Thoracic aorta (tissue), 2 donors: ENCODE data around the gene MITF. TPM values are rescaled to one million over a fixed set of nuclear protein-coding genes. Genes with fewer than 3 reads are reported as not detected.

Experiments
- ATAC-seq: fragments of 150-250 bp; one replicate; pipeline ENCODE4 v1.8.0; 2017; ENCODE audit warnings: low read depth; ENCODE audit not compliant: insufficient number of reproducible peaks, low FRiP score
- DNase-seq: peaks from one replicate; pipeline ENCODE4 v3.0.0-alpha.2; 2020; ENCODE audit warnings: low spot score
- H3K27ac ChIP-seq, 2 donors: fragments of 200-600 bp; sonication (generic); 1 replicate in 1 of 2; 2 replicates in 1 of 2; pipeline ENCODE4 v1.5.1; 2016; ENCODE audit warnings: mild to moderate bottlenecking in 2 of 2, moderate library complexity in 2 of 2
- H3K27me3 ChIP-seq: fragments of 200-600 bp; sonication (generic); replicated peaks from 2 replicates; pipeline ENCODE4 v1.6.0; 2016; ENCODE audit warnings: mild to moderate bottlenecking; ENCODE audit not compliant: insufficient read depth
- H3K36me3 ChIP-seq: fragments of 200-600 bp; sonication (generic); one replicate; pipeline ENCODE4 v1.5.1; 2016
- H3K4me1 ChIP-seq, 2 donors: fragments of 200-600 bp; sonication (generic); 1 replicate in 1 of 2; 2 replicates in 1 of 2; pipeline versions ENCODE4 v1.5.1 to v1.6.0; 2016; ENCODE audit warnings: low read depth in 2 of 2, mild to moderate bottlenecking in 1 of 2; ENCODE audit not compliant: control insufficient read depth in 1 of 2
- H3K4me3 ChIP-seq: fragments of 200-600 bp; sonication (generic); 2 replicates; pipeline ENCODE4 v1.5.1; 2016; ENCODE audit warnings: mild to moderate bottlenecking
- H3K9me3 ChIP-seq: fragments of 200-600 bp; sonication (generic); 2 replicates; pipeline ENCODE4 v1.5.1; 2016
- total RNA-seq, 2 donors: library from RNA; depleted of rRNA; stranded (reverse); fragments of >200 nt; gene quantifications; one replicate each; pipeline versions ENCODE4 v1.1.0 to v1.2.3, GENCODE V29; 2016
- TF ChIP-seq, protein P1 (sequence below): fragments of 200-600 bp; sonication (generic); IDR thresholded peaks from one replicate; pipeline ENCODE4 v1.5.1; 2019; ENCODE audit warnings: antibody characterized with exemption

Gene MITF
- total RNA-seq, 2 donors from 2014 or later, result 12.3 to 12.7 TPM

DNA sequence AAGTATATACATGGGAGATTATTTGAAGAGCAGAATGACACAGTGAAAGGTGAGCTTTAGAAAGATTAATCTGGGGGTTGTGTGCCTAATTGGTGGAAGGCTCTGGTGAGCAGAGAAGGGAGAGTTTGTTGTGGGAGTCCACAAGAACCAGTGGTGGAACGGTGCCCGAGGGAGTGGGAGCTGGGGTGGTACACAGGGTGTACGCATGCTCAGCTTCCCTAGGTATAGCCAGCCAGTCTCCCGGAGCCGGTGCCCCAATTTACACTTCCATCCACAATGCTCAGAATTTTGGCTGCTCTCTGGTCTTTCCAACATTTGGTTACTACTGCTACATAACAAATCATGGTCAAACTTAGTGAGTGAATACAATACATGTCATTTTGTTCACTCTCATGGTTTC is 92.5 kb downstream of the MITF start:
- H3K4me1 ChIP-seq, result peaks cover under 1 to 5% of the 10 kb centered on the region in 2 donors
- ATAC-seq, result no peak
- H3K9me3 ChIP-seq, result no peaks in the 10 kb centered on the region
- H3K4me3 ChIP-seq, result no peak overlapping the region
- DNase-seq, result no peak
- H3K27me3 ChIP-seq, result no peaks in the 10 kb centered on the region
- no peak overlapping the region for H3K27ac ChIP-seq
- TF ChIP-seq, protein P1, sequence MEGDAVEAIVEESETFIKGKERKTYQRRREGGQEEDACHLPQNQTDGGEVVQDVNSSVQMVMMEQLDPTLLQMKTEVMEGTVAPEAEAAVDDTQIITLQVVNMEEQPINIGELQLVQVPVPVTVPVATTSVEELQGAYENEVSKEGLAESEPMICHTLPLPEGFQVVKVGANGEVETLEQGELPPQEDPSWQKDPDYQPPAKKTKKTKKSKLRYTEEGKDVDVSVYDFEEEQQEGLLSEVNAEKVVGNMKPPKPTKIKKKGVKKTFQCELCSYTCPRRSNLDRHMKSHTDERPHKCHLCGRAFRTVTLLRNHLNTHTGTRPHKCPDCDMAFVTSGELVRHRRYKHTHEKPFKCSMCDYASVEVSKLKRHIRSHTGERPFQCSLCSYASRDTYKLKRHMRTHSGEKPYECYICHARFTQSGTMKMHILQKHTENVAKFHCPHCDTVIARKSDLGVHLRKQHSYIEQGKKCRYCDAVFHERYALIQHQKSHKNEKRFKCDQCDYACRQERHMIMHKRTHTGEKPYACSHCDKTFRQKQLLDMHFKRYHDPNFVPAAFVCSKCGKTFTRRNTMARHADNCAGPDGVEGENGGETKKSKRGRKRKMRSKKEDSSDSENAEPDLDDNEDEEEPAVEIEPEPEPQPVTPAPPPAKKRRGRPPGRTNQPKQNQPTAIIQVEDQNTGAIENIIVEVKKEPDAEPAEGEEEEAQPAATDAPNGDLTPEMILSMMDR, result no peak
- no peaks in the 10 kb centered on the region for H3K36me3 ChIP-seq

DNA sequence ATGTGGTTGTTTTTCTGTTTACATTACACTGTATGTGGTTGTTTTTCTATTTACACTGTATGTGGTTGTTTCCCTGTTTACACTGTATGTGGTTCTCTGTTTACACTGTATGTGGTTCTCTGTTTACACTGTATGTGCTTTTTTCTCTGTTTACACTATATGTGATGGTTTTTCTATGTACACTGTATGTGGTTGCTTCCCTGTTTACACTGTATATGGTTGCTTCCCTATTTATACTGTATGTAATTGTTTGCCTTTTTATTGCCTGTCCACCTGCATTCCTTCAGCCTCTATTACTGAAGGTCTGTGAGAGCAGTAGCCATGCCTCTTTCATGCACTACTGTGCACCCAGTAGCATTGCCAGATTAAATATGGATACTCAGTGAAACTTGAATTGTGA is 94.3 kb downstream of the MITF start:
- no peak overlapping the region for H3K4me3 ChIP-seq
- ATAC-seq (no peak), DNase-seq (no peak)
- H3K9me3 ChIP-seq, result no peaks in the 10 kb centered on the region
- peaks cover 16 to 17% of the 10 kb centered on the region in 2 donors for H3K4me1 ChIP-seq
- H3K36me3 ChIP-seq, result no peaks in the 10 kb centered on the region
- no peaks in the 10 kb centered on the region for H3K27me3 ChIP-seq
- H3K27ac ChIP-seq, result no peak overlapping the region
- TF ChIP-seq, protein P1, result no peak

DNA sequence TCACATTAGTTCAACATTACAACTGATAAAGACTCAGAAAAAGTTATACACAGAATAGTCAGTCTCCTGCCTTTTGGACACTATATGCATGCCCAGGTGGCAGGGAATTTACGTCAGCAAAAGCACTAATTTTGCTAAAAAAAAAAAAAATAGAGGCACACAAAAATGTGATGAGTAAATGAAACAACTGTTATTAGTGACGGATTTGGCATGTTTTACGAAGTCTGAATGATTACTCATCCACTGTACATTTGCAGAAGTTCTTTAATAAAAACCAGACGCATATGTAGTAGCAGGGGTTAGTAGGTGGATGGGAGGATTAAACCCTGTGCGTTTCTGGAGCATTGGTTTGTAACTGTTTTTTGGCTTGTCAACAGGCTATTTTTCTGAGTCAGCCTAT is 99.0 kb downstream of the MITF start:
- no peaks in the 10 kb centered on the region for H3K36me3 ChIP-seq
- H3K9me3 ChIP-seq, result no peaks in the 10 kb centered on the region
- H3K4me3 ChIP-seq, result no peak overlapping the region
- DNase-seq, result no peak
- H3K27ac ChIP-seq, result no peak overlapping the region
- ATAC-seq, result no peak
- TF ChIP-seq, protein P1, result no peak
- H3K4me1 ChIP-seq, result peaks cover 21 to 42% of the 10 kb centered on the region in 2 donors
- H3K27me3 ChIP-seq, result no peaks in the 10 kb centered on the region

- peaks cover 21 to 42% of the 10 kb centered on the region in 2 donors for H3K4me1 ChIP-seq
- DNase-seq, result no peak
Observed at GRCh38 chr3:69838696-69839515, 99.6 kb downstream of the MITF start.

GRCh38 chr3:69842351-69842750 is 103.1 kb downstream of the MITF start:
- no peaks in the 10 kb centered on the region for H3K36me3 ChIP-seq
- DNase-seq, result no peak
- TF ChIP-seq, protein P1, result no peak
- ATAC-seq, result no peak
- H3K4me3 ChIP-seq, result no peak overlapping the region
- H3K4me1 ChIP-seq, result peaks cover 14 to 51% of the 10 kb centered on the region in 2 donors
- H3K9me3 ChIP-seq, result no peaks in the 10 kb centered on the region
- no peaks in the 10 kb centered on the region for H3K27me3 ChIP-seq
- no peak overlapping the region for H3K27ac ChIP-seq

More at GRCh38 chr3:69838696-69839515, 99.6 kb downstream of the MITF start:
- Histone ChIP-seq H3K4me3 (no peak overlapping the region), H3K9me3 (no peaks in the 10 kb centered on the region), H3K36me3 (no peaks in the 10 kb centered on the region), H3K27me3 (no peaks in the 10 kb centered on the region), H3K27ac (no peak overlapping the region)
- no peak for ATAC-seq
- TF ChIP-seq, protein P1, result no peak
